Breast epithelium (tissue), 4 donors: ENCODE measurements around the gene SLC2A8. TPM values are rescaled to one million over a fixed set of nuclear protein-coding genes. Genes with fewer than 3 reads are reported as not detected.
A peak's percentile ranks its signal among the peaks of the same experiment; 100 is the strongest.

Source experiments
- DNase-seq, 2 donors: peaks; one replicate each; pipeline ENCODE4 v3.0.0-alpha.2; 2019; ENCODE audit warnings: low spot score in 2 of 2
- H3K27ac ChIP-seq, 2 donors: fragments of 200-600 bp; sonication (generic) in 1 of 2; one replicate each; pipeline ENCODE4 v1.5.1; 2016 to 2019; ENCODE audit warnings: mild to moderate bottlenecking in 1 of 2
- H3K27me3 ChIP-seq, 2 donors: fragments of 200-600 bp; sonication (generic) in 1 of 2; one replicate each; pipeline versions ENCODE4 v1.5.1 to v1.6.0; 2017 to 2019; ENCODE audit warnings: control low read depth in 1 of 2, mild to moderate bottlenecking in 1 of 2
- H3K36me3 ChIP-seq: fragments of 200-600 bp; one replicate; pipeline ENCODE4 v1.5.1; 2019
- H3K4me1 ChIP-seq, 2 donors: fragments of 200-600 bp; sonication (generic); one replicate each; pipeline ENCODE4 v1.5.1; 2016 to 2019; ENCODE audit warnings: control low read depth in 1 of 2
- H3K4me3 ChIP-seq, 3 donors: fragments of 200-600 bp; sonication (generic); 1 replicate in 2 of 3; 2 replicates in 1 of 3; pipeline ENCODE4 v1.5.1; 2016 to 2019; ENCODE audit warnings: mild to moderate bottlenecking in 3 of 3, moderate library complexity in 2 of 3
- H3K9me3 ChIP-seq, 2 donors: fragments of 200-600 bp; sonication (generic) in 1 of 2; one replicate each; pipeline ENCODE4 v1.5.1; 2016 to 2019; ENCODE audit warnings: control low read depth in 1 of 2
- POLR2A ChIP-seq: fragments of 450-650 bp; IDR thresholded peaks from one replicate; pipeline ENCODE4 v1.6.1; 2016; ENCODE audit warnings: antibody characterized with exemption, mild to moderate bottlenecking, moderate library complexity
- POLR2AphosphoS5 ChIP-seq, 3 donors: sonication (generic); formaldehyde crosslinking; IDR thresholded peaks; one replicate each; pipeline ENCODE4 v1.6.1; 2017; ENCODE audit warnings: antibody characterized with exemption in 3 of 3
- intact Hi-C: fragments of 100-400 bp; cut with DNase I; formaldehyde crosslinking; loops from one replicate; pipeline ENCODE4 v1.15.1; 2023; ENCODE audit warnings: low total_unique reads
- total RNA-seq, 3 donors: library from RNA; depleted of rRNA; stranded (reverse); fragments of >200 nt; gene quantifications; one replicate each; pipeline ENCODE4 v1.1.0, GENCODE V29; 2016
- TF ChIP-seq, protein P1 (sequence below), 3 donors: fragments of 450-650 bp; IDR thresholded peaks; one replicate each; pipeline ENCODE4 v1.5.1; 2016 to 2017; ENCODE audit warnings: antibody characterized with exemption in 3 of 3, mild to moderate bottlenecking in 3 of 3, moderate library complexity in 3 of 3

The SLC2A8 gene
- total RNA-seq, 3 donors from 2014 or later = 17.7 to 38.7 (median 20.9) TPM

DNA sequence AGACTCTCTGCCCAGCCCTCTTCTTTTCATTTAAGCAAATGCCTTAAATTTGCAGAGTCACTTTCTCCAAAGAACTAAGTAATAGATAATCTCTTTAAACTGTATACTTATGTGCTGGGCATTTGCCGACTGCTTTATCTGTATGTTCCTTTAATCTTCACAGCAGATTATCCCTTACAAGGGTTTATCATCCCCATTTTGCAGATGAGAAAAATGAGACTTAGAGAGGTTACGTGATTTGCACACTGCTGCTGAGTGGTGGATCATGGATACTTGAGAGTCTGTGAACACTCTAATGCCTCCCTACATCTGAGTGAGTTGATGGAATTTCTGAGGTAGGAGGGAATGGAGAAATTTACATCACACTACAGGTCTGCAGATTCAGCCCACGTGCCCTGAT lies 31.4 kb downstream of the SLC2A8 start:
- intact Hi-C loops = no loop called here
- no peak for DNase-seq
- no peaks in the 10 kb centered on the region for H3K36me3 ChIP-seq
- no peaks in the 10 kb centered on the region for H3K9me3 ChIP-seq
- no peak overlapping the region for H3K4me3 ChIP-seq
- H3K27me3 ChIP-seq = no peaks in the 10 kb centered on the region
- peaks cover 8 to 15% of the 10 kb centered on the region in 2 donors for H3K4me1 ChIP-seq
- no peak overlapping the region for H3K27ac ChIP-seq
- no peak for TF ChIP-seq POLR2AphosphoS5 (IDR thresholded peaks at IDR 0.05)
- TF ChIP-seq POLR2A = no peak
- TF ChIP-seq, protein P1, sequence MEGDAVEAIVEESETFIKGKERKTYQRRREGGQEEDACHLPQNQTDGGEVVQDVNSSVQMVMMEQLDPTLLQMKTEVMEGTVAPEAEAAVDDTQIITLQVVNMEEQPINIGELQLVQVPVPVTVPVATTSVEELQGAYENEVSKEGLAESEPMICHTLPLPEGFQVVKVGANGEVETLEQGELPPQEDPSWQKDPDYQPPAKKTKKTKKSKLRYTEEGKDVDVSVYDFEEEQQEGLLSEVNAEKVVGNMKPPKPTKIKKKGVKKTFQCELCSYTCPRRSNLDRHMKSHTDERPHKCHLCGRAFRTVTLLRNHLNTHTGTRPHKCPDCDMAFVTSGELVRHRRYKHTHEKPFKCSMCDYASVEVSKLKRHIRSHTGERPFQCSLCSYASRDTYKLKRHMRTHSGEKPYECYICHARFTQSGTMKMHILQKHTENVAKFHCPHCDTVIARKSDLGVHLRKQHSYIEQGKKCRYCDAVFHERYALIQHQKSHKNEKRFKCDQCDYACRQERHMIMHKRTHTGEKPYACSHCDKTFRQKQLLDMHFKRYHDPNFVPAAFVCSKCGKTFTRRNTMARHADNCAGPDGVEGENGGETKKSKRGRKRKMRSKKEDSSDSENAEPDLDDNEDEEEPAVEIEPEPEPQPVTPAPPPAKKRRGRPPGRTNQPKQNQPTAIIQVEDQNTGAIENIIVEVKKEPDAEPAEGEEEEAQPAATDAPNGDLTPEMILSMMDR (IDR thresholded peaks at IDR 0.05) = no peak

- H3K4me1 ChIP-seq = peaks cover 2 to 7% of the 10 kb centered on the region in 2 donors
- no peaks in the 10 kb centered on the region for H3K27me3 ChIP-seq
- no peak overlapping the region for H3K4me3 ChIP-seq
- no peak for DNase-seq
- no peak overlapping the region for H3K27ac ChIP-seq
- no peaks in the 10 kb centered on the region for H3K9me3 ChIP-seq
- no peaks in the 10 kb centered on the region for H3K36me3 ChIP-seq
- intact Hi-C loops = no loop called here
- TF ChIP-seq, protein P1 (IDR thresholded peaks at IDR 0.05) = no peak
- no peak for TF ChIP-seq POLR2A
- TF ChIP-seq POLR2AphosphoS5 (IDR thresholded peaks at IDR 0.05) = no peak
Measured at GRCh38 chr9:127430415-127430814, 33.4 kb downstream of the SLC2A8 start.

- H3K4me3 ChIP-seq = no peak overlapping the region
- intact Hi-C loops = no loop called here
- H3K27ac ChIP-seq = no peak overlapping the region
- H3K9me3 ChIP-seq = no peaks in the 10 kb centered on the region
- TF ChIP-seq POLR2AphosphoS5 (IDR thresholded peaks at IDR 0.05) (no peak), POLR2A (no peak)
- TF ChIP-seq, protein P1 (IDR thresholded peaks at IDR 0.05) = no peak
- H3K4me1 ChIP-seq = no peaks in the 10 kb centered on the region
- no peaks in the 10 kb centered on the region for H3K27me3 ChIP-seq
- H3K36me3 ChIP-seq = peaks cover 15% of the 10 kb centered on the region
- no peak for DNase-seq
Measured at GRCh38 chr9:127437497-127438264, 40.7 kb downstream of the SLC2A8 start.

DNA sequence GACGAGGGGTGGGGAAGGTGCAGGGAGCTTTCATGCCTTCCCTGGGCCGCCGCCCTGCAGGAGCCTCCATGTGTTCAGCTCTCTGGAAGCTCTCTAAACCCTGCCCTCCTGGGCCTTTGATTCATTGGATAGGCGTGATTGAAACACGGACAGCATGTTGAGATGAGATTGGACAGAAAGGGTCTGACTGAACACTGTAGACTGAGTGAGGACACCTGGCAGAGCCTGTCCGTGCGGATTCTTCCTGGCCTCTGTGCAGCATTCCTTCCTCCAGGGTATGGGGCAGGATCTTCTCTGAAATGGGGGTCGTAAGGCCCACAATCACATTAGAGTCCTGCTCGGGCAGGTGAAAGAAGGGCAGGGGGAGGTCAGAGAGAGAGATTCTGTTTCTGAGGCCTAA lies 41.4 kb downstream of the SLC2A8 start:
- peaks cover 3 to 5% of the 10 kb centered on the region in 2 donors for H3K9me3 ChIP-seq
- peaks cover 15% of the 10 kb centered on the region for H3K36me3 ChIP-seq
- H3K4me3 ChIP-seq = no peak overlapping the region
- no peaks in the 10 kb centered on the region for H3K4me1 ChIP-seq
- no peaks in the 10 kb centered on the region for H3K27me3 ChIP-seq
- no peak overlapping the region for H3K27ac ChIP-seq
- TF ChIP-seq POLR2AphosphoS5 (IDR thresholded peaks at IDR 0.05) = no peak
- TF ChIP-seq POLR2A = no peak
- TF ChIP-seq, protein P1 (IDR thresholded peaks at IDR 0.05) = no peak
- intact Hi-C loops = no loop called here
- DNase-seq = no peak

DNA sequence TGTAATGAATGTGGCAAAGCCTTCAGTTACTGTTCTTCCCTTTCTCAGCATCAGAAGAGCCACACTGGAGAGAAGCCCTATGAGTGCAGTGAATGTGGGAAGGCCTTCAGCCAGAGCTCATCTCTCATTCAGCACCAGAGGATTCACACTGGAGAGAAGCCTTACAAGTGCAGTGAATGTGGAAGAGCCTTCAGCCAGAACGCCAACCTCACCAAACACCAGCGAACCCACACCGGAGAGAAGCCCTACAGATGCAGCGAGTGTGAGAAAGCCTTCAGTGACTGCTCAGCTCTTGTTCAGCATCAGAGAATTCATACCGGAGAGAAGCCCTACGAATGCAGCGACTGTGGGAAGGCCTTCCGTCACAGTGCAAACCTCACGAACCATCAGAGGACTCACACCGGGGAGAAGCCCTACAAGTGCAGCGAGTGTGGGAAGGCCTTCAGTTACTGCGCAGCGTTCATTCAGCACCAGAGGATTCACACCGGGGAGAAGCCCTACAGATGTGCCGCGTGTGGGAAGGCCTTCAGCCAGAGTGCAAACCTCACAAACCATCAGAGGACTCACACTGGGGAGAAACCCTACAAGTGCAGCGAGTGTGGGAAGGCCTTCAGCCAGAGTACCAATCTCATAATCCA lies 47.4 kb downstream of the SLC2A8 start:
- Histone ChIP-seq H3K27ac (peak overlapping the region; percentile 14 to 54), H3K9me3 (peaks cover 3 to 7% of the 10 kb centered on the region in 2 donors), H3K4me1 (no peaks in the 10 kb centered on the region), H3K4me3 (no peak overlapping the region), H3K27me3 (no peaks in the 10 kb centered on the region), H3K36me3 (peaks cover 12% of the 10 kb centered on the region)
- intact Hi-C loops = loop anchor here (10.0 kb wide), 1 partner anchor 1530 kb away; no protein-coding TSS in a partner anchor
- TF ChIP-seq, protein P1 (IDR thresholded peaks at IDR 0.05) = no peak
- no peak for TF ChIP-seq POLR2AphosphoS5 (IDR thresholded peaks at IDR 0.05)
- TF ChIP-seq POLR2A = no peak
- no peak for DNase-seq
